SIG-M5 (cell line): ENCODE measurements around the gene PSAT1.

Experiments
- DNase-seq: peaks from one replicate; lab custom pipeline; 2025; lab: John Stamatoyannopoulos, UW

Gene PSAT1

DNA sequence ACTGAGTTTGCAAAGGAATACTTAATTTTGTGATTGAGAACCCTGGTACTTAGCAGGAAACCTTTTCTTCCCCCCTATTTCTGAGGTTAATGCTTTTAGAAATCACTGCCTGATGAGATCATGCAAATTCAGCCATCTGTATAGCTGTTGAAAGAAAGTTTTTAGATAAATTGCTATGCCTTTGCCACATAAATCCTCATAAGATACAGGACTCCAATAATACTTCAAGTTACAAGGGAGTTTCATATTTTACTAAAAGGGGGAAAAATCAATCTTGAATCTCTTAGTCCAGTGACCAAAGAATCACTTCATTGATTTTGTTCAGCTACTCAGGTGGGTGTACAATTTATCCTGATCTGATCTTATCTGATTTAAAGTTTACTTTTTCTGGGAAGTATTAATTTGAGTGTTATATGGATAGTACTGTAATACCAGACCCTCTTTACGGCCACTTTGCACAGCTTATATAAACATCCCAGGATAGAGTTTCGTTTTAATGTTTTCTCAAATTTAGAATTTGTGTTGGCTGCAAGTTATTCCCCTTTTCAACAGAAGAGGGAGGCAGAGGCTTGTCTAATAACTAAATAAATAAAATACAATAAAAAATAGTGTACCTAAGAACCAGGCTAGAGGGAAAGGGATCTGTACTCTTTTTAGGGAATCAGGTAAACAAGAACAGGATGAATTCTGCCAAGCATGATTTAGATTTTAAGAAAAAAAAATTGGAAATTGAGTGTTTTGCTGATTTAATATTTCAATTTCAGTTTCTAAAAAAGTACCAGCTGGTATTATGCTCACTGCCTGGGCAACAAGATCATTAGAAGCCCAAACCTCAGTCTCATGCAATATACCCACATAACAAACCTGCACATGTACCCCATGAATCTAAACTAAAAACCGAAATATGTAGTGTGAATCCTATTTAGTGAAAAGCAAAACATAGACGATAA lies 69.1 kb downstream of the PSAT1 start:
- DNase-seq: no peak

- DNase-seq: no peak
Measured at GRCh38 chr9:78366827-78367226, 69.9 kb downstream of the PSAT1 start.

GRCh38 chr9:78368236-78368635 lies 71.3 kb downstream of the PSAT1 start:
- DNase-seq: no peak

GRCh38 chr9:78369639-78370219 lies 72.8 kb downstream of the PSAT1 start:
- no peak for DNase-seq

DNA sequence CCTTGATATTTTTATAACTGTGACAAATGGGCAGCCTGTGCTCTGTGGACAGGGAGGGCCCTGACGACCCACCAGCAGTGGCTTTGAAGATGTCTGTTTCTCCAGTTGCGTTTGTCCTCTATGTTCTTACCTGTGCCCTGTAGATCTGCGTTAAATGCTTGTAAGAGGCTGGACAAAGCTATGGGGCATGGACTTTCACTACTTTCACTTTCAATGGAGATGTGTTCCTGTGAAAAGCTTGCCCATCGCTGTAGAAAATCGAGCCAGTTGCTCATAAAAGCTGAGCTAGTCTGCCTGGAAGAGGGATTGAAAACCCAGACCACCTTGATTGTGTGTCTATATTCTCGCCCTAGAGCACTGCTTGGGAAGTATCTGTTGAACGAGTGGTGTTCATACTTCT lies 74.1 kb downstream of the PSAT1 start:
- DNase-seq: no peak

DNA sequence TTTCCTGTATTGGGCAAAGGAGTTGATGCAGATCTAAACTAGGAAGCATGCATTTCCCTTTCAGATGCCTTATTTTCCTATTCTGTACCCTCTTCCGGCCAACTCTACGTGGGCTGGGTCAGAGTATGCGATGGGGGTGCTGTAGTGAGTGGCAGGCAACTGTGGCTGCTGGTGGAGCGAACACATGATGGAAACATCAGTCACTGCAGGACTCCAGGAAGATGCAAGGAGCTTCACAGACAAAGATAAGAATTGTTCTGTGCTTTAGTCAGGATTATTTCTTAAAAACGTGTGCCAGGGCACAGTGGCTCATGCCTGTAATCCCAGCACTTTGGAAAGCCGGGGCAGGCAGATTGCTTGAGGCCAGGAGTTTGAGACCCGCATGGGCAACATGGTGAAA lies 75.1 kb downstream of the PSAT1 start:
- no peak for DNase-seq
